ENCODE data around the gene PYCARD. TPM values are rescaled to one million over a fixed set of nuclear protein-coding genes. Genes with fewer than 3 reads are reported as not detected.

PYCARD gene
- total RNA-seq, 1 donor from 2014 or later: 15.3 TPM

Other genes starting within 250 kb of the PYCARD start
- gene SETD1A, start 245.0 kb downstream of the PYCARD start, total RNA-seq: 28.9 TPM in 2 replicates
- gene HSD3B7, start 217.6 kb downstream of the PYCARD start, total RNA-seq: 2.9 and 3.3 TPM in 2 replicates
- gene STX1B, start 192.1 kb downstream of the PYCARD start, total RNA-seq: 0.57 and 0.97 TPM in 2 replicates
- gene STX4, start 169.2 kb downstream of the PYCARD start, total RNA-seq: 48.2 and 51.8 TPM in 2 replicates
- 12.7 and 13.2 TPM in 2 replicates for gene ZNF668, start 128.5 kb downstream of the PYCARD start, total RNA-seq
- gene ZNF646, start 128.3 kb downstream of the PYCARD start, total RNA-seq: 24.4 and 24.5 TPM in 2 replicates
- gene PRSS53, start 113.8 kb downstream of the PYCARD start, total RNA-seq: 4.8 and 5.1 TPM in 2 replicates
- 54.5 and 60.0 TPM in 2 replicates for gene VKORC1, start 108.0 kb downstream of the PYCARD start, total RNA-seq
- gene BCKDK, start 94.4 kb downstream of the PYCARD start, total RNA-seq: 47.5 and 50.0 TPM in 2 replicates
- 60.5 and 61.2 TPM in 2 replicates for gene KAT8, start 85.1 kb downstream of the PYCARD start, total RNA-seq
- not detected in 2 replicates for gene PRSS8, start 67.0 kb downstream of the PYCARD start, total RNA-seq
- 0.07 and 0.14 TPM in 2 replicates for gene PRSS36, start 52.7 kb downstream of the PYCARD start, total RNA-seq
- 874 and 904 TPM in 2 replicates for gene FUS, start 22.6 kb downstream of the PYCARD start, total RNA-seq
- 0.11 TPM in 1 of 2 replicates, not detected in the other for gene TRIM72, start 11.4 kb upstream of the PYCARD start, total RNA-seq
- not detected in 2 replicates for gene PYDC1, start 14.4 kb upstream of the PYCARD start, total RNA-seq
- 7.0 and 8.4 TPM in 2 replicates for gene ITGAM, start 57.2 kb upstream of the PYCARD start, total RNA-seq
- 56.2 and 56.9 TPM in 2 replicates for gene ITGAX, start 152.4 kb upstream of the PYCARD start, total RNA-seq
- gene ITGAD, start 190.6 kb upstream of the PYCARD start, total RNA-seq: 0.18 and 0.21 TPM in 2 replicates
- gene COX6A2, start 225.6 kb upstream of the PYCARD start, total RNA-seq: not detected in 2 replicates
- 0.27 and 0.41 TPM in 2 replicates for gene ZNF843, start 240.0 kb upstream of the PYCARD start, total RNA-seq